HUES64 (cell line): Measurements from ENCODE around the gene RAD51D.
A peak's percentile ranks its signal among the peaks of the same experiment; 100 is the strongest.
"Not testable (repeated sequence)": the region's sequence is repeated elsewhere in the genome, so short reads cannot be mapped to it uniquely, and the experiment has no call there.

Source experiments
- H3K27ac ChIP-seq: 2 replicates; pipeline ENCODE4 v1.7.0; 2013; ENCODE audit warnings: low read depth, low read length, inconsistent platforms
- H3K27me3 ChIP-seq: 2 replicates; pipeline ENCODE4 v1.6.1; 2013; ENCODE audit warnings: mild to moderate bottlenecking, low read length; ENCODE audit not compliant: insufficient read depth
- H3K36me3 ChIP-seq: 2 replicates; pipeline ENCODE4 v1.6.1; 2013; ENCODE audit warnings: mild to moderate bottlenecking, low read length; ENCODE audit not compliant: insufficient read depth
- H3K4me1 ChIP-seq: 2 replicates; pipeline ENCODE4 v1.6.1; 2013; ENCODE audit warnings: mild to moderate bottlenecking, low read length, moderate library complexity; ENCODE audit not compliant: insufficient read depth
- H3K4me3 ChIP-seq: 2 replicates; pipeline ENCODE4 v1.5.1; 2013; ENCODE audit warnings: mild to moderate bottlenecking, low read length, moderate library complexity
- H3K9ac ChIP-seq: 2 replicates; pipeline ENCODE4 v1.6.1; 2013; ENCODE audit warnings: mild to moderate bottlenecking, low read depth, low read length
- H3K9me3 ChIP-seq: 2 replicates; pipeline ENCODE4 v1.6.1; 2013; ENCODE audit warnings: low read depth, low read length; ENCODE audit not compliant: insufficient read depth
- WGBS: fragments of 150-250, 120-280 bp; methylation state at CpG from one replicate; pipeline ENCODE4 v1.1.7; 2013; ENCODE audit warnings: missing lambda C conversion rate; 5-methylcytosine and 5-hydroxymethylcytosine counted together

Gene RAD51D

DNA sequence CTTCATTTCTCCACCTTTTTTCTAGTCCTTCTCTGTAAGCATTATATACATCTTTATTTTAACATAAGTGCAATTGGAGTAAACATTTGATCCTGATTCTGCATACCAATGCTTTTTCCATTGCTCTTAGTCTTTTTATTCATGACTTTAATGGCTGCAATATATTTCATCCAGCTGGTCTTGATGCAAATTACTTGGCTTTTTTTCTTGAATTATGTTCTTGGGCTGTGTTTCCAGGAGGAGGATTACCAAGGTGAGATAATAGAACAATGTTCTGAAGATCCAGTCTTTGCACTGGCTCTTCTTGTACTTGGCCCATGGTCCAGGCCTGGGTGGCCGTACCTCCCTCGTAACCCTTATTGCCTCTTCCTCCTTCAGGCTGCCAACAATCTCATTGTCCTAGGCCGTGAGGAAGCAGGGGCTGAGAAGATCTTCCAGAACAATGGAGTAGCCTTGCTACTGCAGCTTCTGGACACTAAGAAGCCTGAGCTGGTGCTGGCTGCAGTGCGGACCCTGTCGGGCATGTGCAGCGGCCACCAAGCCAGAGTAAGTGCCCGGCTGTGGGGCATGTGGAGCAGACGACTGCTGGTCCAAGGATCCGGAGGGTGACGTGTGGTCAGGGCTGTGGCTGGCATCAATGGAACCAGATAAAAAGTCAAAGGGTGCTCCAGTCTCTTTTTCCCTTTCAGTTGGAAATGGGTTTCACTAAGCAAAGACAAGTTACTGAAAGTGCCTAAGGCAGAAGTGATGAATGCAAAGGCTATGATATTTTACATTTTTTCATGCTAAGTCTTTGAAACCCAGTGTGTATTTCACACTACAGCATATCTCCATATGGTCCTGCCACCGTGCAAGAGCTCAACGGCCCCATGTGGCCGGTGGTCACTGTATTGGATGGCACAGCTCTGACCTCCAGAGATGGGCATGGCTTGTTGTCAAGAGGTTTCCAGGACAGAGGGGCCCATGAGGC is 34.8 kb upstream of the RAD51D start:
- Histone ChIP-seq H3K4me1 (no peaks in the 10 kb centered on the region), H3K9ac (no peak overlapping the region), H3K27ac (no peak overlapping the region), H3K27me3 (no peaks in the 10 kb centered on the region), H3K36me3 (no peaks in the 10 kb centered on the region), H3K4me3 (no peak overlapping the region), H3K9me3 (no peaks in the 10 kb centered on the region)
- 95% methylated on average over 13 of the region's 13 CpGs for WGBS

DNA sequence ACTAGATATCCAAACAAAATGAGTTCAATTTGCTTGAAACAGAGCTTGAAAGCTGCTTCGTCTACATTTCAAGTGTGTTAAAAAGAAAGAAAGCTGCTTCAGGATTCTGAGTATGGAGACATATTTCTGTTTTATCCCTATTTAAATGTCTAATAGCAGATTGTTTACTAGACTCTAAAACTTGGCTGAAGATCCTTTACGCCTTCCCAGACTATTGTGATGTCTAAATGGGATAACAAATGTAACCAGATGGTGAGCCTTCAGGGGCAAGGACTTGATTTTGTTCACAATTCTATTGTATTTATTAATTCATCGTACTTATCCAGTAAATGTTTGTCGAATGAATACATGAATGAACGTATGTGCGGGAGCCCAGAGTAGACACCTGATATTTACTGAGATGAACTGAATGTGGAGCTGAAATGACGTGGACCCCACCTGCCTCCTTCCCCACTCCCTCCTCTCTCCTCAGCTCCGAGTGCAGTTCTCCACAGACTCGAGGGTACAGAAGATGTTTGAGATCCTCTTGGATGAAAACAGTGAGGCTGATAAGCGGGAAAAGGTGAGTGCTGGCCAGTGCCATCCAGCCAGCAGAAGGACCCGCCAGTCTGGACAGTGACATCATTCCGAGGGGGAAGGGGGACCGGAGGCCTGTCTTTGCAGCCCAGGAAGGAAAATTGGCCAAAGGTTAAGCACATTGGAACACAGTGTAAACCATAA is 32.9 kb upstream of the RAD51D start:
- no peak overlapping the region for H3K27ac ChIP-seq
- H3K9ac ChIP-seq: no peak overlapping the region
- H3K27me3 ChIP-seq: no peaks in the 10 kb centered on the region
- H3K4me1 ChIP-seq: no peaks in the 10 kb centered on the region
- H3K4me3 ChIP-seq: no peak overlapping the region
- H3K9me3 ChIP-seq: no peaks in the 10 kb centered on the region
- WGBS: 88% methylated on average over 12 of the region's 13 CpGs
- H3K36me3 ChIP-seq: no peaks in the 10 kb centered on the region

DNA sequence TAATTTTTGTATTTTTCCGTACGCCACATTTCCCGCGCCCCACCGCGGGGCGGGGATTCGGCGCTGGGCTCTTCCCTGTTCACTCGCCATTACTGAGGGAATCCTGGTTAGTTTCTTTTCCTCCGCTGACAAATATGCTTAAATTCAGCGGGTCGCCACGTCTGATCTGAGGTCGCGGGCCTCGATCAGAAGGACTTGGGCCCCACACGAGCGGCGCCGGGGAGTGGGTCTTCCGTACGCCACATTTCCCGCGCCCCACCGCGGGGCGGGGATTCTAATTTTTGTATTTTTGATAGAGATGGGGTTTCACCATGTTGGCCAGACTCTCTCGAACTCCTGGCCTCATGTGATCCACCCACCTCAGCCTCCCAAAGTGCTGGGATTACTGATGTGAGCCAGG is 31.4 kb upstream of the RAD51D start:
- not testable (repeated sequence) for H3K4me1 ChIP-seq, H3K9me3 ChIP-seq, H3K27me3 ChIP-seq, H3K36me3 ChIP-seq, H3K27ac ChIP-seq, H3K9ac ChIP-seq, H3K4me3 ChIP-seq
- 95% methylated on average over 29 of the region's 29 CpGs for WGBS

DNA sequence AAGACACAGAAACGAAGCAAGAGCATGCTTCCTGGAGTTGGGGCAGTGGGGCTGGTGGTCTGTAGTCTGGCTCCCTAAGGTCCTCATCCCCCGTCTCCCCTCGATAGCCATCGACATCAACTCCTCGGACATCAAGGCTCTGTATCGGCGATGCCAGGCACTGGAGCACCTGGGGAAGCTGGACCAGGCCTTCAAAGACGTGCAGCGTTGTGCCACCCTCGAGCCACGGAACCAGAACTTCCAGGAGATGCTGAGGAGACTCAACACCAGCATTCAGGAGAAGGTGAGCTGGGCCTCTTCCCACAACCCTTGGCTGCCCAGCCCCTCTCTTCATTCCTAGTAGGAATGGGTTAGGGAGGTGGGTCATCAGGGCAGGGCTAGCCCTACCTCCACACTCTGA is 30.3 kb upstream of the RAD51D start:
- Histone ChIP-seq H3K36me3 (no peaks in the 10 kb centered on the region), H3K4me3 (no peak overlapping the region), H3K9ac (no peak overlapping the region), H3K9me3 (no peaks in the 10 kb centered on the region), H3K4me1 (no peaks in the 10 kb centered on the region), H3K27ac (no peak overlapping the region), H3K27me3 (no peaks in the 10 kb centered on the region)
- WGBS: 96% methylated on average over 11 of the region's 11 CpGs

DNA sequence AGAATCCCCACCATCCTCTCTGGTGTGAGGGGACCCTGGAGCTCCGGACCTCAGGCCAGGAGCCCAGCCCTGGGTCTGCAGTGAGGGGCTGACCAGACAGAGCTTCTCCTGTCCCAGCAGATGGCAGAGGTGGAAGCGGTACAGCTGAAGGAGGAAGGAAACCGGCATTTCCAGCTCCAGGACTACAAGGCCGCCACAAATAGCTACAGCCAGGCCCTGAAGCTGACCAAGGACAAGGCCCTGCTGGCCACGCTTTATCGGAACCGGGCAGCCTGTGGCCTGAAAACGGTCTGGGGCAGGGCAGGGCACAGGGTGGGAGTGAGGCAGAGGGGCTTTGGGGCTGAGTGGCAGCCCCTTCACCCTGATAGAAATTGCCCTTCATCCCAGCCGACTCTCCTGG is 28.5 kb upstream of the RAD51D start:
- Histone ChIP-seq H3K4me1 (no peaks in the 10 kb centered on the region), H3K9ac (no peak overlapping the region), H3K27ac (no peak overlapping the region), H3K27me3 (no peaks in the 10 kb centered on the region), H3K4me3 (no peak overlapping the region), H3K36me3 (no peaks in the 10 kb centered on the region), H3K9me3 (no peaks in the 10 kb centered on the region)
- WGBS: 92% methylated on average over 9 of the region's 9 CpGs

DNA sequence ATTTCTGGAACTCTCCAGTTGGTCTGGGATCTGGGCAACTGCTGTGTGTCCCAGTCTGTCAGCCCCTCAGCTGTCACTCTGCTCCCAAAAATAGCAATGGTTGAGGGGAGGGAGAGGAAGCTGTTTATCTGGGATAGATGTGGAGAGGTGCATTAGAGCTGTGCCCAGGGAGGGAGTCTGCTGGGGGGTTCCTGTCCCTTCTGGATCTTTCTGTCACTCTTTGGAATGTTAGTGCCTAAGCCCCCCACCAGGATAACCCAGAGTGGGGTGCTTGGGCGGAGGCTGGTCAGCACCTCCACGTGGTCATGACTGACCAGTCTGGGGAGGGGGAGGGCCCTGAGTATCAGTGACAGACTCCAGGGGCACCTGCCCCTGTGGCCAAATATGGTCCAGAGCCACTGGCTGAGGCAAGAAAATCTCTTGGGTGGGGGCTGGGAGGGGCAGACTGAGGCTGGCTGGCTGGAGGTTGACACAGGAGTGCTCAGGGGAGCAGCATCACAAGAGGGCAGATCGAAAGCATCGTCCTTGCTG is 27.8 kb upstream of the RAD51D start, which contains the start of gene UNC45B:
Gene UNC45B, plus strand, starts transcription at position 443 of the 531 bp plus-strand sequence. CDS start 447 bp downstream, outside the sequence.
- Histone ChIP-seq H3K4me1 (no peaks in the 10 kb centered on the region), H3K36me3 (no peaks in the 10 kb centered on the region), H3K9me3 (no peaks in the 10 kb centered on the region), H3K9ac (no peak within 1 kb of the TSS), H3K27ac (no peak within 1 kb of the TSS), H3K27me3 (no peaks in the 10 kb centered on the region), H3K4me3 (no peak within 1 kb of the TSS)
- WGBS: 74% methylated on average over 4 of the region's 4 CpGs

DNA sequence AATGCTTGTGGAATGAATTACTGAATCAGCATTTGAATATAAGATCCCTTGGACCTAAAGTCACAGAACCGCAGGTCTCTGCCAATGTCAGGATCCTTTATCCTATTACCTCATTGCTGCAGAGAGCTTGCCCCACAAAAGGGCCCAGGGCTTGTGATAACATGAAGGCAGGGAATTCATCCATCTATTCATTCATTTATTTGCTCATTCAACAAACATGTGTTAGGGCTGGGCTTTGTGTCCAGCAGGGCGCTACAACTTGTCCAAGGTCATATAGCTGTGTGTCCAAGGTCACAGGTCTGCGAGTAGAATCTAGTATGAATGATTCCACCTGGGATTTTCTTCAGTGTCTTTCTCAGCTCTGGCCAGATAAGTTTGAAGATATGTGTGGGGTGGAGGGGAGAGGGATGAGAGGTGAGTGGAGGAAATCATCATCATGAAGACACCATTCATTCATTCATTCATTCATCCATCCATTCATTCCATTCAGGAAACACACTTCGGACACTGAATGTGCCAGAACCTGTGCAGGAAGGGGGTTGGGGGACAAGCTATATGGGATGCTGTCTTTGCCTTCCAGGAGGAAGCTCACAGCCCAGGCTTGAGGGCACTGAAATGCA is 26.7 kb upstream of the RAD51D start:
- Histone ChIP-seq H3K9ac (no peak overlapping the region), H3K36me3 (no peaks in the 10 kb centered on the region), H3K27me3 (no peaks in the 10 kb centered on the region), H3K4me3 (no peak overlapping the region), H3K27ac (no peak overlapping the region), H3K9me3 (no peaks in the 10 kb centered on the region), H3K4me1 (no peaks in the 10 kb centered on the region)
- WGBS: 94% methylated on average over 4 of the region's 4 CpGs

DNA sequence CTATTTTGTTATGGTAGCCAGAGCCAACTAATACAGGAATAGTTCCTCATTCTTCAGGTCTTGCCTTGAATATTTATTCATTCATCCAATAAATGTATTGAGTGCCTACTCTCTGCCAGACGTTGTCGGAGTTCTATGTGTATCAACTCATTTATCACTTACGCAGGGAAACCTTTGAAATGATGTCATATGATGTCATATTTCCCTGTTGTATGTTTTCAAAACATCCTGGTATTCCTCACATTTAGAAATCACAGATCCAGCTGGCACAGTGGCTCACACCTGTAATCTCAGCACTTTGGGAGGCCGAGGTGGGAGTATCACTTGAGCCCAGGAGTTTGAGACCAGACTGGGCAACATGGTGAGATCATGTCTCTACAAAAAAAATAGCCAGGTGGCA is 25.2 kb upstream of the RAD51D start:
- no peak overlapping the region for H3K27ac ChIP-seq
- H3K36me3 ChIP-seq: peaks cover 3% of the 10 kb centered on the region
- H3K27me3 ChIP-seq: no peaks in the 10 kb centered on the region
- no peak overlapping the region for H3K9ac ChIP-seq
- H3K9me3 ChIP-seq: no peaks in the 10 kb centered on the region
- 93% methylated on average over 4 of the region's 4 CpGs for WGBS
- no peak overlapping the region for H3K4me3 ChIP-seq
- H3K4me1 ChIP-seq: no peaks in the 10 kb centered on the region

DNA sequence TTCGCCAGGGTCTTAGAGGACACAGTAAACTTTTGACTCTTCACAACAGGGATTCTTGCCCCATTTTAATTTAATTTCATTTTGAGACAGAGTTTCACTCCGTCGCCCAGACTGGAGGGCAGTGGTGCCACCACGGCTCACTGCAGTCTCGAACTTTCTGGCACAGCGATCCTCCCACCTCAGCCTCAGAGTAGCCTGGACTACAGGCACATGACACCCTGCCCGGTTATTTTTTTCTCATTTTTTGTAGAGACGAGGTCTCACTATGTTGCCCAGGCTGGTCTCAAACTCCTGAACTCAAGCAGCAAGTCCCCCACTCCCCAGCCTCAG is 22.8 kb upstream of the RAD51D start:
- peak overlapping the region; percentile 98 for H3K4me3 ChIP-seq
- no peaks in the 10 kb centered on the region for H3K27me3 ChIP-seq
- WGBS: 71% methylated on average over 8 of the region's 8 CpGs
- H3K9ac ChIP-seq: no peak overlapping the region
- no peaks in the 10 kb centered on the region for H3K9me3 ChIP-seq
- H3K4me1 ChIP-seq: no peaks in the 10 kb centered on the region
- H3K36me3 ChIP-seq: peaks cover 27% of the 10 kb centered on the region
- H3K27ac ChIP-seq: no peak overlapping the region

DNA sequence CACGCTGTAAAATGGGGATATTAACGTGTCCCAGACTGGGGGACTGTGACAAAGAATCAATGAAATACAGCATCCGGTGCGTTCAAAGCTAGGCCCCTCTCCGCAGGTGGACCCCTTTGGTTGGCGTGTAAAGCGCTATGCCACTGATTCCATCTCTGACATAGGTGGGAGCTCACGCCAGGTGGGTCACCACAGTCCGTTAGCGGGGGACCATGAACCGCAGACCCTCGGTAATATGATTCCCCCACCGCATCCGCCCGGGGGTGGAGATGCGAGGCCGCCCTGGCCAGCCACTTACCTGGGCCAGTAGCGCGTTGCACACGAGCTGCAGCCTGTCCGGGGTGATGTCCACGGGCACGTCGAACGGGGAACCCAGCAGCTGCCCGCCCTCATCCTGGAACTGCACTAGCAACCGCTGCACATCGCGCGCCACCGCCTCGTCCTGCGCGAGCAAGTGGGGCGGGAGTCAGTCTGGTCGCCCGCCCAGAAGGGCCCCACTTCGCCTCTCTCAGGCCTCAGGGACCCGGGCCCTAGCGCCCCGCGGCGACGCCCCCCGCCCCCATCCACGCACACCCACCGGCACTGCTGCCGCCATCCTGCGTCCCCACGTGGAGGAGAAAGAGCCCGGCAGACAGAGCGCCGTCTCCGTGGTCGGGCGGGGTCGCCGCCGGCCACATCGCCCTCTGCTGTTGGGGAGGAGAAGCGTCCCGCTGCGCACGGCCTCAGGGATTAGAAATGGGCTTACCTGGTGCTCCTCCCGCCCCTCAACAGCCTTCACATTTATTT is 22.2 kb upstream of the RAD51D start, which contains the start of gene NLE1:
Gene NLE1, minus strand, starts transcription at position 623 of the 786 bp plus-strand sequence. Its CDS starts 28 bp downstream, at position 595.
- no peaks in the 10 kb centered on the region for H3K27me3 ChIP-seq
- under 1% methylated on average over 65 of the region's 65 CpGs for WGBS
- H3K27ac ChIP-seq: peak within 1 kb of the TSS; percentile 71
- peaks cover 33% of the 10 kb centered on the region for H3K36me3 ChIP-seq
- no peaks in the 10 kb centered on the region for H3K9me3 ChIP-seq
- H3K4me1 ChIP-seq: no peaks in the 10 kb centered on the region
- H3K9ac ChIP-seq: peak within 1 kb of the TSS; percentile 98
- H3K4me3 ChIP-seq: peak within 1 kb of the TSS; percentile 98
